Left lobe of liver (tissue), 2 donors: ENCODE data around the gene PDE9A. TPM values are rescaled to one million over a fixed set of nuclear protein-coding genes. Genes with fewer than 3 reads are reported as not detected.
"Not testable (repeated sequence)": the region's sequence is repeated elsewhere in the genome, so short reads cannot be mapped to it uniquely, and the experiment has no call there.

Source experiments
- ATAC-seq: fragments of 200-7000 bp; cut with Tn5 transposase; one replicate; pipeline ENCODE4 v1.9.1; 2020; ENCODE audit warnings: mild to moderate bottlenecking, moderate library complexity
- DNase-seq: peaks from one replicate; pipeline ENCODE4 v3.0.0-alpha.2; 2020; ENCODE audit warnings: low spot score
- total RNA-seq: library from RNA; stranded (reverse); gene quantifications from one replicate; pipeline ENCODE4 v1.2.1, GENCODE V29; 2021
- donor health status: DM: no; HTN: no; CAD: no; lungs with moderate emphysema.
- donor health status: DM: no; HTN: yes; CAD: no.

PDE9A gene
- total RNA-seq, result 3.9 TPM

DNA sequence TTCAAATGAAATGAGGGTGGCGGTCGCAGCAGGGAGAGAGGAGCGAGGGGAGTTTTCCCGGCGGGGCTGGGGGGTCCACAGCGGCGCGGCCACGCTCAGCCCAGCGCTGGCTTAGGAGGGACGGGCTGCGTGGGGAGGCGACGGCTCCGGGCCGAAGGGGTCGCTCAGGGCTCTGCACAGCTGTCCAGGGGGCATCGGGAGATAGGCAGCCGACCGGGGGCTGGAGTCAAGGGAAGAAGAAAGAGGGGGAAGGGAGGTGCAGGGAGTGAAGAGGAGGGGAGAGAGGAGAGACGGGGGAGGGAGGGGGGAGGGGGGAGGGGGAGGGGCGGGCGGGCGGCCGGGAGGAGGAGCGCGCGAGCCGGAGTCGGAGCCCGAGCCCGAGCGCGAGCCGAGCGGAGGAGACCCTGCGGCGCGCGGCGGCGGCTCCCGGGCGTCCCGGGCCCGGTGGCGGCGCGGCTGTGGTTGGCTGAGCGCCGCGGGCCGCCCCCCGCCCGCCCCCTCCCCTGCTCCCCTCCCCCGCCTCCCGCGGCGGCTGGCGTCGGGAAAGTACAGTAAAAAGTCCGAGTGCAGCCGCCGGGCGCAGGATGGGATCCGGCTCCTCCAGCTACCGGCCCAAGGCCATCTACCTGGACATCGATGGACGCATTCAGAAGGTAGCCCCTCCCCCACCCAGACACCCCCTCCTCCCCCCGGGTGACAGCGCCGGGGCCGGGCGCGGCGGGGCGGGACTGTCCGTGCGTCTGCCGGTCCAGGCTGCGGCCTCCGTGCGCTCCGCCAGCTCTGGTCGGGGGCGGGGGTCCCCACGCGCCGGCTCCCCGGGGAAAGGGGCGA lies at the start of gene PDE9A:
Gene PDE9A, plus strand, starts transcription at position 391 of the 831 bp plus-strand sequence. Its CDS starts 194 bp downstream, at position 585.
- DNase-seq (no peak), ATAC-seq (peak; percentile 47)

DNA sequence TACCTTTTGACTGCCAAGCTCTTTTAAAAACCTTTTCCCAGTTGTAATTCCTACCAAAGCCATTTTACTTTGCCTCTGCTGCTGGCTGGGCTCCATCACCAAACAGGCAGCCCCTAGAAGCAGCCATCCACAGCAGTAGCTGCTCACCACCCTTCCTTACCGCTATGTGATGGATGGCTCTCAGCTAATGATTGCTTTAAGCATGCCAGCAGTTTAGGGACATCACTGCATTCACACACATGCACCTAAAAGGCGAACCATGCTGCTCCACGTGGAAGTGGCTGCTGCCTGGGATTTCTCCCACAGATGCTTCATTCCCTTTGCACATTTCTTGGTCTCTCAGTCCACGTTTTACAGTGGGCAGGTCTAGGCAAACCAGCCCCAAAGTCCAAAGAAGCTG lies 46.3 kb upstream of the PDE9A start:
- DNase-seq (peak; percentile 5), ATAC-seq (no peak)

DNA sequence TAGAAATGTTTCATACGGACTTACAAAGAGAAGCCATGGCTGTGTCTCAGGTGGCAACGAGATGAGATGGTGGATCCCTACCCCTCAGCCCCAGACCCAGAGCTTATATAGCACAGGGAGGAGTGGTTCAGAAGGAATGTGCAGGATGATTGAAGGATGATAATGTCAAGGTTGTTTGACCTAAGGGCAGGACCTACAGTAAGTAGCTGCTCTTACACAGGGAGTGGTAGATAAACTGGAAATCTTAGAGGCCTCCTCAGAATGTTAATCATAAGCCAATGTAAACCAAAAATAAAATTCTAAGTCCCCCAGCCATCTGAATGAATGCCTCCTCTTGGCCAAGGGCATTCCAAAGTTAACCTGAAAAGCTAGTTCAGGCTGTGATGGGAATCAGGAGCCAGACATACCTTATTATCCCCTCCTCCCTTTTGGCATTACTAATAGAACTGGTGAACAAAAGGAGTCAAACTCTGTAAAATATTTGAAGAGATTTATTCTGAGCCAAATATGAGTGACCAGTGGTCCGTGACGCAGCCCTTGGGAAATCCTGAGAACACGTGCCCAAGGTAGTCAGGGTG lies 45.8 kb upstream of the PDE9A start:
- DNase-seq (peak; percentile 8), ATAC-seq (no peak)

DNA sequence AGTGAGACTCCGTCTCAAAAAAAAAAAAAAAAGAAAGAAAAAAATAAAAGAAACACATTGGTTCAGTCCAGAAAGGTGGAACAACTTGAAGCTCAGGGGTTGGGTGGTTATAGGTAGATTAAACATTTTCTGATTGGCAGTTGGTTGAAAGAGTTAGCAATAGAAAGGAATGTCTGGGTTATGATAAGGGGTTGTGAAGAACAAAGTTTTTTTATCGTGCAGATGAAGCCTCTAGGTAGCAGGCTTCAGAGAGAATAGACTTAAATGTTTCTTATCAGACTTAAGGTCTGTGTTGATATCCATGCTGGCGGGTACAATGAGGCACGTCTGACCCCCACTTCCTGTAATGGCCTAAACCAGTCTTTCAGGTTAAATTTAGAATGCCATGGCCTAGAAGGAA lies 45.0 kb upstream of the PDE9A start:
- DNase-seq (no peak), ATAC-seq (no peak)

DNA sequence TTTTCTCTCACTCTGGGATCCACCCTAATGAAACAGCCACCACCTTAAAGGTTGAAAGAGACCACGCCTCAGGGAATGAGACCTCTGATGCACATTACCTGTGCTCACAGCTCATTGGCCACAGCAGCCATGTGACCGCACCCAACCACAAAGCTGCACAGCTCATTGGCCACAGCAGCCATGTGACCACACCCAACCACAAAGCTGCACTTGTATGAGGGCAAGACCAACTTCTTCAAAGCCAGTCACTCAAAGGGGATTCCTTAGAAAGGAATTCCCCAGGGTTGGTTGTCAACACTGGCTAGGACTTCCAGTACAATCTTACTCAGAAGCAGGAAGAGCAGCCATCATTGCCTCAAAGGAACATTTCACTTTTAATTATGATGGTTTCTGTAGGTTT lies 43.6 kb upstream of the PDE9A start:
- no peak for ATAC-seq

DNA sequence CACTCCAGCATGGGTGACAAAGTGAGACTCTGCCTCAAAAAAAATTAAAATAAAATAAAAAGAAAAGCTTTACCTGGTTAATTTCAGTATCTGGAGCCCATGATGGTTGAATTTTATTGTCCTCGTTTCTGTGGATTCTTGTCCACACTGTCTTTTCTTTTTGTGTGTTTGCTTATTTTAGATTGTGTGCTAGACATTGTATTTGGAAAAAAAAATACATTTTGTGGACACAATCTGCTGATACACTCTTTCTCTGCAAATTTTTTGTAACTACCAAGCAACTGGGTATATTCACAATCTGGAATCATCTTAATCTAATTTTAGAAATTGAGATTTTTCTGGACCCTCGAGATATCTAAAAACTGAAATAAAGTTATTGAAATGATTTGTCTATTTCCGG lies 41.6 kb upstream of the PDE9A start:
- no peak for DNase-seq
- ATAC-seq, result no peak

More for the DNA sequence above, 43.6 kb upstream of the PDE9A start:
- peak; percentile 39 for DNase-seq

DNA sequence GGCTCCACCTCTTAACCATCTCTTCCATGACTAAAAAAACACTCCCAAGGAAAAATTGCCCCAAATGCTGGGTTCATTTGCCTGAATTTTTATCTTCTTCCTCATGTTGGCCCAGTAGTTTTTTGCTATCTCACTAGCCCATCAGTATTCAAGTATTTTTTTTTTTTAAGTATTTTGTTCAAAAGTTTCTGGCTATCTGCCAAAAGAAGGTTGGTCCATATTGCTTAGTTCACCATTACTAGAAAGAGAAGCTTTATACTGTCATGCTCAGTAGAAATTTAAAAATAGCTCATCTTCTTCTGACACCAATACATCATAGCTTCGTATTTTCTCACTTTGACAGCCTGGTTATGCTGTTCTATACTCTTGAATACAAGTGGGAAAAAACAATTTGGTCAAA lies 41.0 kb upstream of the PDE9A start:
- DNase-seq, result no peak

DNA sequence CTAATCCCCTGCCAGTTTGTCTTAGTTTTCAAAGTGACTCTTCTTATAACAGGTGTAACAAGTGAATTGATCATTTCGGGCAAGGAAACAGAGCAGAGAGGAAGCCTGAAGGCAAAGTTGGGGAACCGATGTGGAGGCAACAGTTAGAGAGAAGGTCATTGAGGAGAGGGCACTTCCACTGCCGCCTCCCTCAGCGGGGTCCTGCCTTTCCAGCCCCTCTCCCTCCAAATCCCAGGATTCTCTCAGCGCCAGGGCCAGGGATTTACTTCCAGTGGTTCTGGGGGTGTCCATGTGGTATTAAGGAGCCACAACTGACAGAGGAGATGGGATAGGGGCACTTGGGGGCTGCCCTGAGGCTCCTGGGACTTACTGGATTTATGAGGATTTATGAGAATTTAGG lies 39.7 kb upstream of the PDE9A start:
- DNase-seq, result no peak

More for the DNA sequence above, 41.0 kb upstream of the PDE9A start:
- ATAC-seq, result no peak

DNA sequence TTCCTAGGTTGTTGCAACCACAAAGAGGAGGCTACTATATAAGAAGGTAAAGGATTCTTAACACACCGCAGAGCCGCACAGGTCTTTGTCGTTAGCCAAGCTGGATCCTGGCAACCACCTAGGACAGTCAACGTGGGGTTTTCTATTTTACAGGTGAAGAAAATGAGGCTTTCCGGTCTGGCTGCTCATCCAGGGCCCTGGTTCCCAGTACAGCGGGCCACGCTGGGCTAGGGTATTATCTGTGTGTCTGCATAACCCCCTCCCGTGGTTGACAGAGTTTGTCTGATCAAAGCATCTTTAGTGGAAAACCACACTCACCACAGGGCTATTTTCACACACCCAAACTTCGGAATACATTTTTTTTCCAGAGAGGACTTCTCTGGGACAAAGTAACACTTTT lies 39.0 kb upstream of the PDE9A start:
- peak; percentile 36 for DNase-seq
- no peak for ATAC-seq

More for the DNA sequence above, 39.7 kb upstream of the PDE9A start:
- no peak for ATAC-seq

DNA sequence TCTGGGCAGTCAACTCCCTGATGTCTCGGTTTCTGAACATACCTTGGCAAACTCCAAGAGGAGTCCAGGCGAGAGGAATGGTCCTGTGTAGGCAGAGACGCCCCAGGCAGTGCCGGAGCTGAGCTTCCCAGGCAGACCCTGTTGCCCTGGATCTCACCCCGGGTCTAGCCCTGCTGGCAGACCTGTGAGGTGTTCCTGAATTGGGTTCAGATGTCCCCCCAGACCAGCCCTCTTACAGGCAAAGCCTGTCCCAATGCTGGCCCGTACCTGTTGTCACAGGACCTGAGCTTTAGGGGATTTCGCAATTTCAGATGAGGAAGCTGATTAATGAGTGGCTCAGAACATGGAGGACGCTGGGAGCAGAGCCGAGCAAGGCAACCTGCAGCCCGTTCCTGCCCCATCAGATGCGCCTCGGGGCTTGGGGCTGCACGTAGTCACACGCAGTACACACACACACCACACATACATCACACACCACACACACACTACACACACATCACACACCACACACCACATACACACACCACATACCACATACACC lies 38.5 kb upstream of the PDE9A start:
- ATAC-seq (peak; percentile 96), DNase-seq (peak; percentile 66)

DNA sequence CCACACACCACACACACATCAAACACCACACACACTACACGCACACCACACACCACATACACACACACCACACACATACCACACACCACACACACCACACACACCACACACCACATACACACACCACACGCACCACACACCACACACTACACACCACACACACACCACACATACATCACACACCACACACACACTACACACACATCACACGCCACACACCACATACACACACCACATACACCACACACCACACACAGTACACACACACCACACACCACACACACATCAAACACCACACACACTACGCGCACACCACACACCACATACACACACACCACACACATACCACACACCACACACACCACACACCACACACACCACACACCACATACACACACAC lies 38.0 kb upstream of the PDE9A start:
- DNase-seq, ATAC-seq: not testable (repeated sequence)

DNA sequence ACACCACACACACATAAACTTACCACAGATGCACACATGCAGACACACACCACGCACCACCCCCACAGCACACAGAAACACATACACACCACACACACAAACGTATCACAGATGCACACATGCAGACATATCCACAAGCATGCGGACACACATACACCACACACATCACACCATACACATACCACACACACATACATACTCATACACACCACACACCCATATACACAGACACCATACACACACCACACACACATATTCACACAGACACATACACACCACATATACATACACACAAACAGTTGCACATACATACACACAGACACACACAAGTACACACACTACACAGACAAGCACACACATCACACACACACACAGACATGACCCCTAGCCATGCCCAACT lies 37.5 kb upstream of the PDE9A start:
- DNase-seq (no peak), ATAC-seq (no peak)

DNA sequence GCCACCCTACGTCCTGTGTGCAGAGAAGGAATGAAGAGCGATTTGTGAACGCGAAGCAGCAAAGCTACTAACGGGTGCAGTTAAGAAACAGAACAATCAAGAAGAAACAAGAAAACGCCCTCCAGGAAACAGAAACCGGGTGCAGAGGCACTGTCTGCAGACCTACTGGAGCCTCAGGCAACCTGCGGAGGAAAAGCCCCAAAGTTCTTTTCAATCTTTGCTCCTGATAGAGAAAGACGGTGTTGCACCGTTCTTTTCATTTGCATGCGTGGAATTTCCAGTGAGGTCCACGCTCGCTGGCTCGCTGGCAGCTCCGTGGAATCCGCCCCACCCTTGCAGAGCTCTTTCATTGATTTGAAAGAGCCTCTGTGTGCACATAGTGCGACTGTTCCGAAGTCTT lies 37.0 kb upstream of the PDE9A start:
- ATAC-seq, result no peak
- no peak for DNase-seq

DNA sequence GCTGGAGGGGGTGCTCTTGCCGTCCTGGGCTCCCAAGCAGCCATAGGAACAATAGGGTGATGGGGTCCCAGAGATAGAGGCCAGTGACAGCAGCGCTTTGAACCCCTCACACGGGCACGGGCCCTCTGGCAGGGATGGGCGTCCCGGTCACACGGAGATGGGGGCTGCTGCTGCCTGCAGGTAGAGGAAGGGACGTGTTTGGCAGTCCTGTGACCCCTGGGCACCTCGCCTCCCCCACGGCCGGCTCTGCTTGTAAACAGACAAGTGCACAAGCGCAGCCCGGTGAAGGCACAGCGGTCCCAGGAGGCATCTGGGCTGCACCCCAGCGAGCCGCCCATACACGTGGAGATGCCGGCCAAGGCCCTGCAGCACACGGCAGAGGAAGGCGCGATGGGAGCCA lies 36.5 kb upstream of the PDE9A start:
- ATAC-seq (no peak), DNase-seq (no peak)

DNA sequence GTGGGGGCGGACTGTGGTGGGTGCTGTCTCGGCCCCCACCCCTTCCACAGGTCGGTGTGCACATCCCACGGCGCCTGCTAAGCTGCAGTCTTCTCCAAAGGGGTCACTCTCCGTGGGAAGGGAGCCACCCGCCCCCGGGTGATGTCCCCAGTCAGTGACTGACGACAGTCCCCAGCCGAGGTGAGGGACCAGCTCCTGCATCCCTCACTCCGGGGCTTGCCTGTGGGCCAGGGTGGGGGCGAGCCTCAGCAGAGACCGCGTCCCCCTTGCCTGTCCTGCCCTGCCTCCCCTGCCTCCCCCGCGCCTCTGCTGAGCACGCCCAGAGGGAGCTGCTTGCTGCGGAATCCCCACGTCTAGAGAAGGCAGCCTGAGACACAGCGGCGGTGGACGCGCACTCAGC lies 35.9 kb upstream of the PDE9A start:
- no peak for DNase-seq
- no peak for ATAC-seq

DNA sequence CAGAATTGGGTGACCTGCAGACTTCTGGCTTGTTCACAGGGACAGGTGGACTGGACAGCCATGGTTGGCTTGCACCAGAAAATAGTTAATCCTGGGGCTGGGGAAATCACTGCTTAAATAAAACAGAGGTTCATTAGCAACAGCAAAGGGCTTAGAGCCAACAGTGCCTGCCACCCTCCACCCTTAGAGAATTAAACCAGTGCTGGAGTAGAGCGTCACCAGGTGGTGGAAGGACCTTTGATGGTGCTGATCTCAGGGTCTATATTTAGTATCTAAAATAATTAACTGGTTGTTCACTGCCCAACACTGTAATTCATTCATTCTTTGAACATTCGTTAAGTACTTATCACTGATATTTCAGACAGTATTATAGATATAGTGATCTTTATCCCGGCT lies 34.7 kb upstream of the PDE9A start:
- no peak for DNase-seq
- ATAC-seq, result no peak

DNA sequence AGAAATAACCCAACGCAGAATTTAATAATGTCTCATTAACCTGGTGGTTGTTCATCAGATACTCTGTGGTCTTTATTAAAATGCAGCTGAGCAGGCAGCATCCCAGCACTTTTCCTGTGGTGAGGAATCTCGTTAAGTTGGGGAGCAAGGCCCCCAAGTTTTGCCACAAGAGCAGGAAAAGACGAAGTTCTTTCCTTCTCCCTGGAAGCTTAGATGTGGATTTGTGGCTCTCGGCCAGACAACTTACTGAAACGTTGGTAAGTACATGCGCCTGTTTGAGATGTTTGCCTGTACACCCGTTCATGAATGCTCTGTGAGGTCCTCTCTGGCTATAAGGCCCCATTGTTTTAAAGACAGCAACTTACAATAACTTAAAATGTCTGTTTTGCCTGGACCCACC lies 34.3 kb upstream of the PDE9A start:
- no peak for ATAC-seq

DNA sequence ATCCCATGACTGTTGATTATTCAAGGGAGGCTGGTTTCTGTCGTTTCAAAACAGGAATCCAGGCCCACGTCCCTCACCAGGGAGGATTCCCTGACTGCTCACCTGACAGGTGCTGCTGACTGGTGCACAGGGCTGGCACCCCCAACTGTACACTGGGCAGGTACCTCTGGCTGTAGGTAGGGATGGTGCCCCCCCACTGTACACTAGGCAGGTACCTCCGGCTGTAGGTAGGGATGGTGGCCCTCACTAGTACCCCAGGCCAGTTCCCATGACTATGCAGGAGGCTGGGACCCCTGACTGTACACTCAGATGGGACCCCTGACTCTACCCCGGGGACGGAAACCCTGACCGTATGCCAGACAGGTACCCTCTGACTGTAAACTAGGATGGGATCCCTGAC lies 33.6 kb upstream of the PDE9A start:
- no peak for DNase-seq
- no peak for ATAC-seq

More for the DNA sequence above, 34.3 kb upstream of the PDE9A start:
- no peak for DNase-seq

DNA sequence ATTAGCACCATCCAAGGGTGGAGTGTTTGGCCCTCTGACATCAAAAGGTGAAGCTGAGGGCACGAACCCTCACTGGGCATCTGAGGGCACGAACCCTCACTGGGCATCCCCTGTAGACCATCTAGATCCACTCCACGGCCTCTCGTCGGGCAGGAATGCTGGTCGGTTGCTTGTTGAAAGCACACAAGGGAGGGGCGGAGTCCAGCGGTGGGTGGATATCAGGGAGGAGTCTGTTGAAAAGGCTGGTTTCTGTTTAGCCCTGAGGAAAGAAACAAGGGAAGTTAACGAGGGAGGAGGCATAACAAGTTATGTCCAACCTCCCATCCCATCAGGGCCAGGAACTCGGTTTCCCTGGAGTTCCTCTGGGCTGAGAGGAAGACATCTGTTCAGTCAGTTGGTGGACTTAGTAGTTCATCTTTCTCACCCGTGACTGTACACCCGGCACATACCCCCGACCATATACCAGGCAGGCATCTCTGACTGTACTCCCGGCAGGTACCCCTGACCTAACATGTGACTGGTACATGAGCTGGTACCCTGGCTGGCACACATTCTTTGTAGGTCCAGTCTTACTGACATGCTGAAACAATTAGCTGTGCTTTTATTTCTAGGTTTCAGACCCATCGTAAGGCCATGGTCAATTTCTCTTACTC lies 32.1 kb upstream of the PDE9A start:
- ATAC-seq (no peak), DNase-seq (peak; percentile 11)

DNA sequence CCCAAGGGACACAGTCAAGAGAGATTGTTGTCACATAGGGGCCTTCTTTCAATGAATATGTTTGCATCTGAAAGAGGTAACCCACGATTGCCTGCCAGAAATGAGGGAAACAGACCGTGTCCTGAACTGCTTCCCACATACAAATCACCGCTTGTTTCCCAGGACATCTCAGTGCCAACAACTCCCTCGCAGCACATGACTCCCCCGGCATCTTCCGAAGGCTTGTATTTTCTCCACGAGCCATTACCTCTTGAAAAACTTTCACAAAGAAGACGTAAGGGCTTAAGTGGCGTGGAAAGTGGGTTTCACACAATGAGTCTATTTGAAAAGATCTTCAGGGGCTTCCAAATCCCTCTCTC lies 31.6 kb upstream of the PDE9A start:
- DNase-seq (no peak), ATAC-seq (no peak)

DNA sequence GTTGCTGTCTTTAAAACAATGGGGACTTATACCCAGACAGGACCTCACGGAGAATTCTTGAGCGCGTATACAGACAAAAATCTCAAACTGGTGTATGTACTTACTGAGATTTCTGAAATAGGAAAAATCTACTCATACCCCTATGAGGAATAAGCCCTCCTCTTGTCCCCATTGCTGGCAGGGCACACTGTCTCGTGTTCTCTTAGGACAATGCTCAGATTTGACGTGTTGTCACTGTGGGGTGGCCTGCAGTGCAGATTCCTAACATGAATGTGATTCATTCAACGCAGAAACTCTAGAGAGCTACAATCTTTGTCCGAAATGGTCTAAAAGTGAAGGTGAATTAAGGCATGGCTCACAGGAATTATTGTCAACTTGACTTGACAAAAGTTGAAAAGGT lies 31.1 kb upstream of the PDE9A start:
- DNase-seq, result peak; percentile 11

DNA sequence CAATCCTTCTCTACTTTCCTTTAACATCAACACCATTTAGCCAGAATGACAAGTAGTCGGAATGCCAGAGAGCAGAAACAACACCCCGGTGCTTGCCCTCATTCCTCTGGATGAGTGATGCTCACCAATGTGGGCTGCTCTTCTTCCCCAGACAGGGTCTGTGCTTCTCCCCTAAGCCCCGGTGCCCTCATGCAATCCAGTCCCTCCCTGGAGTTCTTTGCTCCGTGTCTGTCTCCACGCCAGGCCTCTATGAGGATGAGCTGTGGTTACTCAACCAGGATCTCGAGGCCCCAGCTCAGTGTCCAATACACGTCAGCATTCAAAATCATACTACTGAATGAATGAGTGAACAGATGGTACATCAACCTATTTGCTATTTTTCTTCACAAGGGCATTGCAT lies 29.7 kb upstream of the PDE9A start:
- no peak for ATAC-seq
- no peak for DNase-seq

More for the DNA sequence above, 31.1 kb upstream of the PDE9A start:
- no peak for ATAC-seq
